Rectal smooth muscle tissue (tissue), 1 donor: ENCODE results near the gene ANP32B.
A peak's percentile ranks its signal among the peaks of the same experiment; 100 is the strongest.

ENCODE experiments used
- H3K27ac ChIP-seq: one replicate; pipeline ENCODE4 v1.7.0; 2013; ENCODE audit warnings: low read depth, low read length, inconsistent platforms
- H3K27me3 ChIP-seq: one replicate; pipeline ENCODE4 v1.7.0; 2013; ENCODE audit warnings: low read length; ENCODE audit not compliant: control insufficient read depth, insufficient read depth
- H3K36me3 ChIP-seq: one replicate; pipeline ENCODE4 v1.7.0; 2013; ENCODE audit warnings: low read length; ENCODE audit not compliant: control insufficient read depth, insufficient read depth
- H3K4me1 ChIP-seq: one replicate; pipeline ENCODE4 v1.7.0; 2013; ENCODE audit warnings: low read length; ENCODE audit not compliant: control insufficient read depth, insufficient read depth
- H3K4me3 ChIP-seq: one replicate; pipeline ENCODE4 v1.7.0; 2013; ENCODE audit warnings: low read length
- H3K9ac ChIP-seq: one replicate; pipeline ENCODE4 v1.7.0; 2013; ENCODE audit warnings: low read length

Gene ANP32B

DNA sequence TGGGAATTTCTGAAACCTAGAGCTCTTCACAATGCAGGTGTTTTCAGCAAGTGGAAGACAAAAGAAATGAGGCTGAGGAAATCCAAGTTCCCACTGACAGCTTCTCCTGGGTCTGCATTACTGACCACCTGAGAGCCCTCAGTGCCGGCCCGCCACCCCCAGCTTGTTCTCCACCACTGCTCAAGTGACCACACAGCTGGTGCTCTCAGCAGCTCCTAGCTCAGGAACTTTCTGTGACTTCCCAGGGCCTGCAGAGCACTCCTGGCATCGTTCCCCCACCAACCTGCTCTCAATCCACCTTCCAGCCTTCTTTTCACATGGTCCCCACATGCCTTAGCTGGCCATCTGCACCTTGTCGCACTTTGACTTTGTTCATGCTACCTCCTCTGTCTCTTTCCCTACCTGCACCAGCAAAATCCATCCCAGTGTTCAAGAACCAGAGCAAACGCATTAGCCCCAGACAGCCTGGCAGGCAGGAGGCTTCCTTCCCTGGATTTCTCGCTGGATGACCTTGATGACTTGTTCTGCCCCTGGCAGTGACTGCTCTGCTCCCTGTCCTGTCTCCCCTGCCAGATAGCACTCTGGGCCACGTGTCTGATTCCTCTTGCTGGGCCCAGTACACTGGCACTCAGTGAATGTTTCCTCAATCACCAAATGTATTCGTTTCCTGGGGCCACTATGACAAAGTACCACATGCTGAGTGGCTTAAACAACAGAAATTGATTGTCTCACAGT lies 38.3 kb downstream of the ANP32B start:
- no peaks in the 10 kb centered on the region for H3K4me1 ChIP-seq
- H3K4me3 ChIP-seq: no peak overlapping the region
- no peak overlapping the region for H3K9ac ChIP-seq
- peaks cover 5% of the 10 kb centered on the region for H3K36me3 ChIP-seq
- no peaks in the 10 kb centered on the region for H3K27me3 ChIP-seq
- no peak overlapping the region for H3K27ac ChIP-seq

DNA sequence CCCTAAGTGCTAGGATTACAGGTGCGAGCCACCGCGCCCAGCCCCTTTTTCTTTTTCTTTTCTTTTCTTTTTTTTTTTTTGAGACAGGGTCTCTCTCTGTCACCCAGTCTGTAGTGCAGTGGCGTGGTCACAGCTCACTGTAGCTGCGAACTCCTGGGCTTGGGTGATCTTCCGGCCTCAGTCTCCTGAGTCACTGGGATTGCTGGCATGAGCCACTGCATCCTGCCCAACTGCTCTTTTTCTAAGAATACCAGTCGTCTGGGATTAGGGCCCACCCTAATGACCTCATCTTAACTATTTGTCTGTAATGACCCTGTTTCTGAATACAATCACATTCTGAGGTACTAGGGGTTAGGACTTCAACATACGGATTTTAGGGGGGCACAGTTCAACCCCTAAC lies 39.3 kb downstream of the ANP32B start:
- H3K4me1 ChIP-seq: no peaks in the 10 kb centered on the region
- no peak overlapping the region for H3K4me3 ChIP-seq
- H3K27me3 ChIP-seq: no peaks in the 10 kb centered on the region
- H3K9ac ChIP-seq: no peak overlapping the region
- H3K36me3 ChIP-seq: peaks cover 5% of the 10 kb centered on the region
- H3K27ac ChIP-seq: no peak overlapping the region

DNA sequence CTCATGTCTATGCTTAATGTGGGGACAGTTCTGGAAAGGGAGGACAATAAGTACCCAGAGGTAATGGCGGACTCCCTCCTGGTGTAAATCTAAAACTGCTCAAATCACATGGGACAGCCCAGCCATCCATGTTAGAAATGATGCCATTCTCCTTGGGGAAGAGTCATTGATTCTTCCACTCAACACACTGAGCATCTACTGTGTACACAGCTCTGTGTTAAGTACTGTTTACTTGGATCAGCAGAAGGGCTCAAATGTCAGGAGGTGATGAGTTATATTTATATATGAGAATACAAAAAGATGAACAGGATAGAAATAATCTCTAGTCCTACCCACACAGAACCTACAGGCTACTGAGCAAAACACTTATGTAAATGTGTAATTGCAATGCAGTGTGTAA lies 41.6 kb downstream of the ANP32B start:
- no peaks in the 10 kb centered on the region for H3K27me3 ChIP-seq
- H3K4me1 ChIP-seq: no peaks in the 10 kb centered on the region
- H3K27ac ChIP-seq: no peak overlapping the region
- no peaks in the 10 kb centered on the region for H3K36me3 ChIP-seq
- no peak overlapping the region for H3K4me3 ChIP-seq
- no peak overlapping the region for H3K9ac ChIP-seq

DNA sequence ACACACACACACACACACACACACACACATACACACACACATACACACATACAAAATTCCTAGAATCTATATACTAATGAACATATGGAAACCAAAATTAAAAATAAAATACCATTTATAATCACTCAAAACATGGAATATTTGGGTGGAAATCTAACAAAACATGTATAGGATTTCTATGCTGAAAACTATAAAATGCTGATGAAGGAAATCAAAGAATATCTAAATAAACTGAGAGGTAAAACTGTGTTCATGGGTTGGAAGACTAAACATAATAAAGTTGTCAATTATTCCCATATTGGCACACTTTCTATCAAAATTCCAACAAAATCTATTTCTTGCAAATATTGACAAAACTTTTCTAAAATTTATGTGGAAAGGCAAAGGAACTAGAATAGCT lies 48.0 kb downstream of the ANP32B start:
- Histone ChIP-seq H3K27me3 (no peaks in the 10 kb centered on the region), H3K36me3 (no peaks in the 10 kb centered on the region), H3K4me3 (no peak overlapping the region), H3K9ac (no peak overlapping the region), H3K4me1 (no peaks in the 10 kb centered on the region), H3K27ac (no peak overlapping the region)

DNA sequence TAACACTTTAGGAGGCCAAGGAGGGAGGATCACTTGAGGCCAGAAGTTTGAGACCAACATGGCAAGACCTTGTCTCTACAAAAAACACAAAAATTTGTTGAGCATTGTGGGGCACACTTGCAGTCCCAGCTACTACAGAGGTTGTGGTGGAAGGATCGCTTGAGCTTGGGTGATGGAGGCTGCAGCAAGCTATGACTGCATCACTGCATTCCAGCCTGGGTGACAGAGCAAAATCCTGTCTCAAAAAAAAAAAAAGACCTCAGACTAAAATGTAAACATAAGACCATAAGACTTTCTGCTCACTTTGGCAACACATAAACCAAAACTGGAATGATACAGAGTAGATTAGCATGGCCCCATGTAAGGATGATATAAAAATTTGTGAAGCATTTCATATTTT lies 48.8 kb downstream of the ANP32B start:
- Histone ChIP-seq H3K27ac (no peak overlapping the region), H3K9ac (no peak overlapping the region), H3K36me3 (no peaks in the 10 kb centered on the region), H3K4me3 (no peak overlapping the region), H3K4me1 (no peaks in the 10 kb centered on the region), H3K27me3 (no peaks in the 10 kb centered on the region)

DNA sequence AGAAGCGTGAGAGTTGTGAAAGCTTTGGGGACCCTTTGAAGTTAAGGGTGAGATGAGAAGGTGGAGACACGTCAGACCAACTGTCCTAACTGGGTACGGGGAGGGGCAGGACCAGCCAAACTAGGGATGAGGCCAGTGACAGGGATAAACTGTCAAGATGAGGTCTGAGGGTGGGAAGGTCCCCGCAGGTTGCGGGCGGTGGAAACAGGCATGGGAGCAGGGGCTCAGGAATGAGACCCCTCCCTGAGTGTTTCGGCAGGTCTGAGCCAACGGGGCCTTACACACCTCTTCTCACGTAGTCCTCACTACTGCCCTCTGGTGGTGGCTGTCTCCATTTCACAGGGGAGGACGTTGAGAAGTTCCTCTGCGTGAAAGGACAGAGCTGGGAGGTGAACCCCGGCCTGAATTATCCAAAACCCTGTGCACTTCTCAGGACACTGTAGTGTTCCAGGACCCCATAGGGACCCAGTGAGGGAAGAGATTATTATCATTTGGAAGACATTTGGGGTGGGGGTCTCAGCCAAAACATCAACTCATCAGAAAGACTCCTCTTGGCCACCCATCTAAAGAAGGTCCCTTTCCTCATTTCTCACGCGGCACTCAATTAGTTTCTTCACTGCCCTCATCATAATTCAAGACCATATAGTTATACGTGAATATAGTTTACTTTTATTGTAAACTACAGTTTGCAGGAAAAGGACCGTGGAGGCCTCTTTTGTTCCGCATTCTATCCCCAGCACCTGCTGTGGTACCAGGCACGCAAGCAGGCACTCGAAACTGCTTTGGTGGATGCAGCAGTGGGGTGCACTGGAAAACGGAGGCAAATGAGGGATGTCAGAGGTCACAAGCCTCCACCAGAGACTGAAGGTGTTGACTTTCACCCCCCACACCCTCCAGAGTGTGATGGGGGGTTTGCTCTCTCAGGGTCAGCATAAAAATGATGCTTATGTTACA lies 51.7 kb downstream of the ANP32B start:
- Histone ChIP-seq H3K27me3 (no peaks in the 10 kb centered on the region), H3K4me1 (no peaks in the 10 kb centered on the region), H3K27ac (no peak overlapping the region), H3K9ac (no peak overlapping the region), H3K4me3 (peak overlapping the region; percentile 40), H3K36me3 (no peaks in the 10 kb centered on the region)

DNA sequence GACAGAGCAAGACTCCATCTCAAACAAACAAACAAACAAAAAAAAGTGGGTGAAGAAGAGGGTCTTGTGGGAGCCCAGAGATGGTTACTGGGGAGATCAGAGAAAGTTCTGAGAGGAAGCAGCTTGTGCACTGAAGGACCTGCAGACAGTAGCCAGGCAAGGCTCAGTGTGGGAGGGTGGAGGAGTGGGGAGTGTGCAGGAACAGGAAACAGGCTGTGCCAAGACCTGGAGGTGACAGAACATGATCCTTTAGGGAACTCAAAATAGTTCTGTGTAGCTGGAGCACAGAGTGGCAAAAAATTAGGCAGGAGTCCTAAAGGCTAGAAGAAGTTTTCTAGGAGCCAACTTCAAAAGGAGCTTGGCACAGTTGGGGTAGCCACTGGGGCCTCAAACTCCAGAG lies 54.2 kb downstream of the ANP32B start:
- Histone ChIP-seq H3K27ac (no peak overlapping the region), H3K4me3 (no peak overlapping the region)

DNA sequence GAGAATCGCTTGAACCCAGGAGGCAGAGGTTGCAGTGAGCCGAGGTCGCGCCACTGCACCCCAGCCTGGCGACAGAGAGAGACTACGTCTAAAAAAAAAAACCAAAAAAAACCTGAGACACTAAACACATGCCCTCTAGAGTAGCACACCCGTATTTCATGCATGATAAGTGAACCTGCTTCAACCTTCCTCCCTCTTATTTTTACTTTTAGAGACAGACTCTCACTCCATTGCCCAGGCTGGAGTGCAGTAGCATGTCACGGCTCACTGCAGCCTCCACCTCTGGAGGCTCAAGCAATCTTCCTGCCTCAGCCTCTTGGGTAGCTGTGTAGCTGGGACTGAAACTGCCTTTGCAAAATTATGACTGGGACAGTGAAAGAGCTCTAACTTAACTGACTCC lies 55.8 kb downstream of the ANP32B start:
- Histone ChIP-seq H3K4me3 (no peak overlapping the region), H3K9ac (no peak overlapping the region), H3K27ac (no peak overlapping the region), H3K27me3 (no peaks in the 10 kb centered on the region), H3K36me3 (no peaks in the 10 kb centered on the region), H3K4me1 (no peaks in the 10 kb centered on the region)

More for the DNA sequence above, 54.2 kb downstream of the ANP32B start:
- Histone ChIP-seq H3K4me1 (no peaks in the 10 kb centered on the region), H3K9ac (no peak overlapping the region), H3K36me3 (no peaks in the 10 kb centered on the region), H3K27me3 (no peaks in the 10 kb centered on the region)

DNA sequence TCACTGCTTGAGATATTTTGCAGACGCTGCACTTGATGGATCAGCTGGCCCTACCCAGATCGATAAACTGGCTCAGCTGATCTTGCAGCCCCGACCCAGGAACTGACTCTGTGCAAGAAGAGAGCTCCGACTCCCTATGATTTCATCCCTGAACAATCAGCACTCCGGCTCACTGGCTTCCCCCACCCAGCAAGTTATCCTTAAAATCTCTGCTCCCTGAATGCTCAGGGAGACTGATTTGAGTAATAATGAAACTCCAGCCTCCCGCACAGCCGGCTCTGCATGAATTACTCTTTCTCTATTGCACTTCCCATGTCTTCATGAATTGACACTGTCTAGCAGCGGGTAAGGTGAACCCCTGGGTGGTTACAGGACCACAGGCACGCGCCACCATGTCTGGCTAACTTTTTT lies 56.5 kb downstream of the ANP32B start:
- no peak overlapping the region for H3K27ac ChIP-seq
- no peaks in the 10 kb centered on the region for H3K27me3 ChIP-seq
- no peak overlapping the region for H3K9ac ChIP-seq
- no peaks in the 10 kb centered on the region for H3K4me1 ChIP-seq
- H3K36me3 ChIP-seq: no peaks in the 10 kb centered on the region
- no peak overlapping the region for H3K4me3 ChIP-seq

DNA sequence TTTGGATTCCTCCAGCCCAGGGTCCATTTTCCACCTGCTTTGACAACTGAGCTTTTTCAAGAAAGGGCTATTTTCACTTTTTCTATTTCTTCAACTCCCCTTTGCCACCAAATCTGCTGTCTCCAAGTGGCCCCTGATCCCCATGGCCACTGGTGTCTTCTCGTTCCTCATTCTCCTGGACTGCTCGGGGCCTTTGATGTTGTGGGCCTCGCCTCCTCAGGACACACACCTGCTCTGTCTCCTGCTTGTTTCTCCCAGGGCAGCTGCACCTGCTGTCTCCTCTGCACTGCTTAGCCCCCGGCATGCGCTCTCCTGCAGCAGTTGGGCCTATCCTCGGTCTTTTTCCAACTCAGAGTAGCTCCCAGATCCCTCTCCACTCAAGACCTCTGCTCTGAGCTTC lies 57.1 kb downstream of the ANP32B start:
- H3K27me3 ChIP-seq: no peaks in the 10 kb centered on the region
- no peak overlapping the region for H3K4me3 ChIP-seq
- no peak overlapping the region for H3K9ac ChIP-seq
- no peaks in the 10 kb centered on the region for H3K4me1 ChIP-seq
- no peak overlapping the region for H3K27ac ChIP-seq
- no peaks in the 10 kb centered on the region for H3K36me3 ChIP-seq

DNA sequence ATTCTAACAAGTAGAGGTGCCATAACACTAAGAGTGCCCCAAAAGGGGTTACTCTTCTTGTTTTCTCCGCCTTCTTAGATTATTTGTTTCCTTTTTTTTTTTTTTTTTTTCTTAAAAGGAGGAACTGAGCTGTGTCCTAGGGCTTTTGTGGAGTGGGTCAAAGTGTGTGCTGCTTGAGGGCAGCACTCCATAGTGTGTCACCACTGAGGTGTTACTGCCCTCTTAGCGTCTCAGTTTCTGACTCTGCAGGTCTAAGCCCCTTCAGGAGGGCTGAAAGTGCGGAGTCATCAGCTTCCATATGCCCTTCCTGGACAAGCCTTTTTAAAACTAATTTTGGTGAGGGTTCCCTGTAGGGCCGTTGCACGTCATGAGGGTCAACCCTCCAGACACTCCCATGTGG lies 60.8 kb downstream of the ANP32B start:
- Histone ChIP-seq H3K9ac (no peak overlapping the region), H3K27ac (no peak overlapping the region), H3K27me3 (no peaks in the 10 kb centered on the region), H3K4me3 (no peak overlapping the region), H3K4me1 (no peaks in the 10 kb centered on the region), H3K36me3 (no peaks in the 10 kb centered on the region)

DNA sequence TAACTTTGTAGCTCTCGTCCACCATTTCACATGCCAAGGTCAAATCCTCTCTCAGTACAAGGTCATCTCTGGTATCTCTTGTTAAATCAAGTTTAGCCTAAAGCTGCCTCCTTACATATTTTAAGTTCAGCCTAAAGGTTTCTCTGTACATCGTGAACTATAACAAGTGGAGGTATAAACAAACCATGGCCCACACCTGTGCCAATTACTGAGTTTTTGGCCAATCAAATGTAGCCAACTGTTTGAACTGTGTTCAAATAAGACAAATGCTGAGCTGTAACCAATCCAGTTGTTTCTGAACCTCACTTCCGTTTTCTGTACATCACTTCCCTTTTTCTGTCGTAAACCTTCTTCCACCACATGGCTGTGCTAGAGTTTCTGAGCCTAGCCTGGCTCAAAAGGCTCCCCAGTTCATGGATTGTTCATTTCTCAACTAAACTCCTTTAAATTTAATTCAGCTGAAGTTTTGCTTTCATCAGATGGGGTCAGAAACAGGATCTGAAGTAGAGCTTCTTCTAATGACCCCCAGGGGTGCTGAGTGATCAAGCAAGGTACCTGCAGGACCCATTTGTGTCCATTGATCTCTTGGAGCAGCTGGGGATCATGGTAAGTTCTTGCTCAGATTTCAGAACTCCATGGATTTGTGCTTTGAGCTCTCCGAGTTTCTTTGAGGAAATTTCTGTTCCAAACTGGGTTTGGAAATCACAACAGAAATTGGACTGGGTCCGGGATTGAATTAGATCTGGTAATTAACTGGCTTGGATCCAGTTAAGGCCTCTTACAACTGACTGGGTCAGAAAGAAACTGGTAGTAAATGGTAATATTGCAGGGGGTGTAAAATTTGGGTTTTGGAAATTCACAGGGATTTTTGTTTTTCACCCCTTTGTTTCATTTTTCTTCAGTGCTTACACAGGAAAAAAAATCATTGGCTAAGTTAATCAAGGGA lies 62.4 kb downstream of the ANP32B start:
- no peaks in the 10 kb centered on the region for H3K36me3 ChIP-seq
- H3K27ac ChIP-seq: no peak overlapping the region
- no peak overlapping the region for H3K9ac ChIP-seq
- no peak overlapping the region for H3K4me3 ChIP-seq
- no peaks in the 10 kb centered on the region for H3K4me1 ChIP-seq
- H3K27me3 ChIP-seq: no peaks in the 10 kb centered on the region
